Measurements from ENCODE around the gene TRUB1.

Gene TRUB1

GRCh38 chr10:114937962-114938855 lies at the start of gene TRUB1:
TRUB1 (plus strand) TSS chr10:114938195; CDS start chr10:114938254, 59 bp downstream.
- TF ChIP-seq GATA2 (IDR thresholded peaks at IDR 0.05; ENCODE audit: low read depth, low read length) (no peak), GATA3 (IDR thresholded peaks at IDR 0.05; ENCODE audit: low read depth, low read length) (no peak)

GRCh38 chr10:114893251-114893650 lies 44.7 kb upstream of the TRUB1 start:
- TF ChIP-seq GATA3 (IDR thresholded peaks at IDR 0.05; ENCODE audit: low read depth, low read length) (no peak), GATA2 (IDR thresholded peaks at IDR 0.05; ENCODE audit: low read depth, low read length) (no peak)

- TF ChIP-seq GATA3 (IDR thresholded peaks at IDR 0.05; ENCODE audit: low read depth, low read length): no peak
- no peak for TF ChIP-seq GATA2 (IDR thresholded peaks at IDR 0.05; ENCODE audit: low read depth, low read length)
Observed at GRCh38 chr10:114894911-114895310, 43.1 kb upstream of the TRUB1 start.

GRCh38 chr10:114897593-114897992 lies 40.4 kb upstream of the TRUB1 start:
- TF ChIP-seq GATA3 (IDR thresholded peaks at IDR 0.05; ENCODE audit: low read depth, low read length): no peak
- no peak for TF ChIP-seq GATA2 (IDR thresholded peaks at IDR 0.05; ENCODE audit: low read depth, low read length)

- no peak for TF ChIP-seq GATA3 (IDR thresholded peaks at IDR 0.05; ENCODE audit: low read depth, low read length)
- no peak for TF ChIP-seq GATA2 (IDR thresholded peaks at IDR 0.05; ENCODE audit: low read depth, low read length)
Observed at GRCh38 chr10:114899982-114900381, 38.0 kb upstream of the TRUB1 start.

- TF ChIP-seq GATA2 (IDR thresholded peaks at IDR 0.05; ENCODE audit: low read depth, low read length): no peak
- TF ChIP-seq GATA3 (IDR thresholded peaks at IDR 0.05; ENCODE audit: low read depth, low read length): no peak
Observed at GRCh38 chr10:114900658-114901057, 37.3 kb upstream of the TRUB1 start.

GRCh38 chr10:114902151-114902550 lies 35.8 kb upstream of the TRUB1 start:
- TF ChIP-seq GATA3 (IDR thresholded peaks at IDR 0.05; ENCODE audit: low read depth, low read length) (no peak), GATA2 (IDR thresholded peaks at IDR 0.05; ENCODE audit: low read depth, low read length) (no peak)

GRCh38 chr10:114905450-114905849 lies 32.5 kb upstream of the TRUB1 start:
- no peak for TF ChIP-seq GATA2 (IDR thresholded peaks at IDR 0.05; ENCODE audit: low read depth, low read length)
- TF ChIP-seq GATA3 (IDR thresholded peaks at IDR 0.05; ENCODE audit: low read depth, low read length): no peak

GRCh38 chr10:114906981-114907380 lies 31.0 kb upstream of the TRUB1 start:
- TF ChIP-seq GATA3 (IDR thresholded peaks at IDR 0.05; ENCODE audit: low read depth, low read length) (no peak), GATA2 (IDR thresholded peaks at IDR 0.05; ENCODE audit: low read depth, low read length) (no peak)

GRCh38 chr10:114908896-114909295 lies 29.1 kb upstream of the TRUB1 start:
- TF ChIP-seq GATA2 (IDR thresholded peaks at IDR 0.05; ENCODE audit: low read depth, low read length) (no peak), GATA3 (IDR thresholded peaks at IDR 0.05; ENCODE audit: low read depth, low read length) (no peak)

- no peak for TF ChIP-seq GATA3 (IDR thresholded peaks at IDR 0.05; ENCODE audit: low read depth, low read length)
- no peak for TF ChIP-seq GATA2 (IDR thresholded peaks at IDR 0.05; ENCODE audit: low read depth, low read length)
Observed at GRCh38 chr10:114911052-114911711, 26.8 kb upstream of the TRUB1 start.

GRCh38 chr10:114911801-114912469 lies 26.1 kb upstream of the TRUB1 start:
- TF ChIP-seq GATA3 (IDR thresholded peaks at IDR 0.05; ENCODE audit: low read depth, low read length): no peak
- no peak for TF ChIP-seq GATA2 (IDR thresholded peaks at IDR 0.05; ENCODE audit: low read depth, low read length)

- TF ChIP-seq GATA3 (IDR thresholded peaks at IDR 0.05; ENCODE audit: low read depth, low read length) (no peak), GATA2 (IDR thresholded peaks at IDR 0.05; ENCODE audit: low read depth, low read length) (no peak)
Observed at GRCh38 chr10:114912470-114912859, 25.5 kb upstream of the TRUB1 start.

- TF ChIP-seq GATA2 (IDR thresholded peaks at IDR 0.05; ENCODE audit: low read depth, low read length) (no peak), GATA3 (IDR thresholded peaks at IDR 0.05; ENCODE audit: low read depth, low read length) (no peak)
Observed at GRCh38 chr10:114914560-114914959, 23.4 kb upstream of the TRUB1 start.

Data from SH-SY5Y (cell line).